ENCODE results near the gene AOC3. TPM values are rescaled to one million over a fixed set of nuclear protein-coding genes. Genes with fewer than 3 reads are reported as not detected.
"Not testable (repeated sequence)": the region's sequence is repeated elsewhere in the genome, so short reads cannot be mapped to it uniquely, and the experiment has no call there.

AOC3 gene
- total RNA-seq, 1 experiment from 2014 or later, result 0.26 TPM

- DNase-seq, result no peak
- H4K20me1 ChIP-seq (ENCODE audit: low read length), result no peaks in the 10 kb centered on the region
- ATAC-seq, result no peak
- peaks cover 12% of the 10 kb centered on the region; the same call in 1 of the 2 replicates for H3K36me3 ChIP-seq (ENCODE audit: low read depth, low read length)
- TF ChIP-seq, protein P1, sequence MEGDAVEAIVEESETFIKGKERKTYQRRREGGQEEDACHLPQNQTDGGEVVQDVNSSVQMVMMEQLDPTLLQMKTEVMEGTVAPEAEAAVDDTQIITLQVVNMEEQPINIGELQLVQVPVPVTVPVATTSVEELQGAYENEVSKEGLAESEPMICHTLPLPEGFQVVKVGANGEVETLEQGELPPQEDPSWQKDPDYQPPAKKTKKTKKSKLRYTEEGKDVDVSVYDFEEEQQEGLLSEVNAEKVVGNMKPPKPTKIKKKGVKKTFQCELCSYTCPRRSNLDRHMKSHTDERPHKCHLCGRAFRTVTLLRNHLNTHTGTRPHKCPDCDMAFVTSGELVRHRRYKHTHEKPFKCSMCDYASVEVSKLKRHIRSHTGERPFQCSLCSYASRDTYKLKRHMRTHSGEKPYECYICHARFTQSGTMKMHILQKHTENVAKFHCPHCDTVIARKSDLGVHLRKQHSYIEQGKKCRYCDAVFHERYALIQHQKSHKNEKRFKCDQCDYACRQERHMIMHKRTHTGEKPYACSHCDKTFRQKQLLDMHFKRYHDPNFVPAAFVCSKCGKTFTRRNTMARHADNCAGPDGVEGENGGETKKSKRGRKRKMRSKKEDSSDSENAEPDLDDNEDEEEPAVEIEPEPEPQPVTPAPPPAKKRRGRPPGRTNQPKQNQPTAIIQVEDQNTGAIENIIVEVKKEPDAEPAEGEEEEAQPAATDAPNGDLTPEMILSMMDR (conservative IDR thresholded peaks at IDR 0.05; ENCODE audit: low read depth, low read length), result no peak
- TF ChIP-seq EZH2phosphoT487 (IDR thresholded peaks at IDR 0.05; ENCODE audit: borderline replicate concordance, low read length) (no peak), EZH2 (IDR thresholded peaks at IDR 0.05; ENCODE audit: low read length, unreplicated experiment) (no peak)
- H2AFZ ChIP-seq (ENCODE audit: low read length), result no peak overlapping the region
- ChIA-PET POLR2A (ENCODE audit: unreplicated experiment) (no interaction called here), CTCF (no interaction called here)
- no peak overlapping the region for H3K27ac ChIP-seq (ENCODE audit: low read length)
- H3K9me3 ChIP-seq (ENCODE audit: low read length), result no peaks in the 10 kb centered on the region
- no peaks in the 10 kb centered on the region for H3K79me2 ChIP-seq (ENCODE audit: low read length)
- no peaks in the 10 kb centered on the region for H3F3A ChIP-seq (ENCODE audit: low read length, unreplicated experiment)
- peaks cover 8% of the 10 kb centered on the region for H3K4me1 ChIP-seq (ENCODE audit: insufficient read depth, low read length)
- no peaks in the 10 kb centered on the region for H3K9me2 ChIP-seq (replicated peaks; ENCODE audit: low read length)
- H3K4me2 ChIP-seq (ENCODE audit: low read length), result no peak overlapping the region
- no peaks in the 10 kb centered on the region for H3K27me3 ChIP-seq (ENCODE audit: low read length)
- no TSS peak for BruUV-seq (replicated peaks)
- no peak overlapping the region for H3K4me3 ChIP-seq (ENCODE audit: low read length)
- intact Hi-C loops (cut with micrococcal nuclease), result loop anchor here (5.0 kb wide), 1 partner anchor 148 kb away; the partner anchor contains the start of gene RPL27
- no peak overlapping the region for H3K9ac ChIP-seq (ENCODE audit: low read length)
These were observed 2.0 kb upstream of the AOC3 start for GRCh38 chr17:42849031-42849430.

DNA sequence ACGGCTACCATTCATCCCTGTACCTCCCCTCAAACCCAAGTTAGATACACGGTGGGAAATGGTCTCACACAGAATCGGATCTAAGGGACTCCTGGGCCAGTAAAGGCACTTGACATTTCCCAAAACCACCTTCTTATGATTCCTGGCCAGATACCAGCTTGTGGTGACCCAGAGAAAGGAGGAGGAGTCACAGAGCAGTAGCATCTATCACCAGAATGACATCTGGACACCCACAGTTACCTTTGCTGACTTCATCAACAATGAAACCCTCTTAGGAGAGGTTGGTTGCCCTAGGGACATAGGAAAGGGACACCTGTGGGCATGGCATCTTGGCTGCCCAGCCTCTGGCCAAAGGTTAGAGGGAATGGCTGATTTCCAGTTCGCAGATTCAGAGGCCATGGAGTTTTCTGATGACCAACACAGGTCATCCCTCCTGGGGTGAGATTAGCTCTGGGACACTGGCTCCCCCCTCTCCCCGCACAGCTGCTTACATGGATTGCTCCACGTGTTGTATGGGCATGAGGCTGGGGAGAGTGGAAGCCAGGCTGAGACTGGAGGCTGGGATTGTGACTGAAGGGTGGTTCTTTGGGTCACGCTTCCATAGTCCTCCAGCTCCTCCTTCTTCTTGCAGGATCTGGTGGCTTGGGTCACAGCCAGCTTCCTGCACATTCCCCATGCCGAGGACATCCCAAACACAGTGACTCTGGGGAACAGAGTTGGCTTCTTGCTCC is 1.4 kb upstream of the AOC3 start:
- POLR2A ChIA-PET (ENCODE audit: unreplicated experiment), result interaction anchor here (0.5 kb wide), 1 partner anchor 43 kb away, joined by 6 read pairs; no protein-coding TSS in a partner anchor
- Histone ChIP-seq H3K4me1 (ENCODE audit: insufficient read depth, low read length) (peaks cover 8% of the 10 kb centered on the region), H3K9ac (ENCODE audit: low read length) (no peak overlapping the region)

DNA sequence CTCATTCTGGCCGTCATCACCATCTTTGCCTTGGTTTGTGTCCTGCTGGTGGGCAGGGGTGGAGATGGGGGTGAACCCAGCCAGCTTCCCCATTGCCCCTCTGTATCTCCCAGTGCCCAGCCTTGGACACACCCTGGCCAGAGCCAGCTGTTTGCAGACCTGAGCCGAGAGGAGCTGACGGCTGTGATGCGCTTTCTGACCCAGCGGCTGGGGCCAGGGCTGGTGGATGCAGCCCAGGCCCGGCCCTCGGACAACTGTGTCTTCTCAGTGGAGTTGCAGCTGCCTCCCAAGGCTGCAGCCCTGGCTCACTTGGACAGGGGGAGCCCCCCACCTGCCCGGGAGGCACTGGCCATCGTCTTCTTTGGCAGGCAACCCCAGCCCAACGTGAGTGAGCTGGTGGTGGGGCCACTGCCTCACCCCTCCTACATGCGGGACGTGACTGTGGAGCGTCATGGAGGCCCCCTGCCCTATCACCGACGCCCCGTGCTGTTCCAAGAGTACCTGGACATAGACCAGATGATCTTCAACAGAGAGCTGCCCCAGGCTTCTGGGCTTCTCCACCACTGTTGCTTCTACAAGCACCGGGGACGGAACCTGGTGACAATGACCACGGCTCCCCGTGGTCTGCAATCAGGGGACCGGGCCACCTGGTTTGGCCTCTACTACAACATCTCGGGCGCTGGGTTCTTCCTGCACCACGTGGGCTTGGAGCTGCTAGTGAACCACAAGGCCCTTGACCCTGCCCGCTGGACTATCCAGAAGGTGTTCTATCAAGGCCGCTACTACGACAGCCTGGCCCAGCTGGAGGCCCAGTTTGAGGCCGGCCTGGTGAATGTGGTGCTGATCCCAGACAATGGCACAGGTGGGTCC is 607 bp downstream of the AOC3 start:
- H2AFZ ChIP-seq (ENCODE audit: low read length); H3K4me2 ChIP-seq (ENCODE audit: low read length); H3K36me3 ChIP-seq (ENCODE audit: low read depth, low read length); H3F3A ChIP-seq (ENCODE audit: low read length, unreplicated experiment); ATAC-seq; H3K9ac ChIP-seq (ENCODE audit: low read length); POLR2A ChIA-PET (ENCODE audit: unreplicated experiment); H3K79me2 ChIP-seq (ENCODE audit: low read length); H3K9me3 ChIP-seq (ENCODE audit: low read length); H3K4me3 ChIP-seq (ENCODE audit: low read length); H3K27ac ChIP-seq (ENCODE audit: low read length); intact Hi-C loops (cut with micrococcal nuclease); H3K4me1 ChIP-seq (ENCODE audit: insufficient read depth, low read length); H3K27me3 ChIP-seq (ENCODE audit: low read length); H3K9me2 ChIP-seq (replicated peaks; ENCODE audit: low read length); CTCF ChIA-PET; H4K20me1 ChIP-seq (ENCODE audit: low read length); BruUV-seq (replicated peaks); DNase-seq: not testable (repeated sequence)

More for the DNA sequence above, 1.4 kb upstream of the AOC3 start:
- Histone ChIP-seq H3K4me2 (ENCODE audit: low read length) (no peak overlapping the region), H3K4me3 (ENCODE audit: low read length) (no peak overlapping the region), H3K9me2 (replicated peaks; ENCODE audit: low read length) (no peaks in the 10 kb centered on the region), H3K27me3 (ENCODE audit: low read length) (no peaks in the 10 kb centered on the region), H3K36me3 (ENCODE audit: low read depth, low read length) (peaks cover 6% of the 10 kb centered on the region; the same call in 1 of the 2 replicates), H3K9me3 (ENCODE audit: low read length) (no peaks in the 10 kb centered on the region), H3K79me2 (ENCODE audit: low read length) (no peaks in the 10 kb centered on the region), H4K20me1 (ENCODE audit: low read length) (no peaks in the 10 kb centered on the region), H3F3A (ENCODE audit: low read length, unreplicated experiment) (no peaks in the 10 kb centered on the region), H2AFZ (ENCODE audit: low read length) (no peak overlapping the region), H3K27ac (ENCODE audit: low read length) (no peak overlapping the region)
- CTCF ChIA-PET, result no interaction called here
- TF ChIP-seq, protein P1 (conservative IDR thresholded peaks at IDR 0.05; ENCODE audit: low read depth, low read length), result no peak
- TF ChIP-seq EZH2 (IDR thresholded peaks at IDR 0.05; ENCODE audit: low read length, unreplicated experiment) (no peak), EZH2phosphoT487 (IDR thresholded peaks at IDR 0.05; ENCODE audit: borderline replicate concordance, low read length) (no peak)
- DNase-seq, result no peak
- BruUV-seq (replicated peaks), result no TSS peak
- no peak for ATAC-seq
- intact Hi-C loops (cut with micrococcal nuclease), result loop anchor here (5.0 kb wide), 1 partner anchor 148 kb away; the partner anchor contains the start of gene RPL27
